Peyer's patch (tissue), 4 donors: Measurements from ENCODE around the gene SNORC.

Experiments
- POLR2A ChIP-seq, 2 donors: fragments of 450-650 bp; IDR thresholded peaks; one replicate each; pipeline ENCODE4 v1.5.1; 2017; ENCODE audit warnings: antibody characterized with exemption in 2 of 2, mild to moderate bottlenecking in 2 of 2, moderate library complexity in 2 of 2
- TF ChIP-seq, protein P1 (sequence below), 6 experiments: fragments of 450-650 bp in 4 of 6; fragments of 200-600 bp in 2 of 6; sonication (generic) in 1 of 6; IDR thresholded peaks; one replicate each; pipeline ENCODE4 v1.5.1; 2017 to 2019; ENCODE audit warnings: antibody characterized with exemption in 6 of 6, mild to moderate bottlenecking in 3 of 6, moderate library complexity in 1 of 6

DNA sequence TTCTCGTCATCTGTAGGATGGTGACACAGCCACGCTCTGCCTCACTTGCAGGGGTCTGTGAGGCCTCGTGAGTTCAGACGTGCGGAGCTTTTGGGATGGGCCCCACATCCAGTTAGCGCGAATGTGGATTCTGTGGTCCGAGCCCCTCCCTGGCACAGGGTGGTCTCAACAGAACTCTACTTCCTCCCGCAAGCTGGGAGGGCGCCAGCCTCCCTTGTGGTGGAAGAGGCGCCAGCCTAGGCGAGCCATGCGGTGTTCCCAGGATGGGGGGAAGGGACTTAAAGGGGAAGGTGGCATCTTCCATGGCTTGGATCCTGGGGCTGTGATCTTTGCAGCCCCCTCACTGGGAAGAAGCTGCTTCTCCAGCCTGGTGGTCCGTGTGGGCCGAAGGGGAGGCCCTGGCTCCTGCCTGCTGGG is 1.4 kb downstream of the SNORC start:
- TF ChIP-seq, protein P1, sequence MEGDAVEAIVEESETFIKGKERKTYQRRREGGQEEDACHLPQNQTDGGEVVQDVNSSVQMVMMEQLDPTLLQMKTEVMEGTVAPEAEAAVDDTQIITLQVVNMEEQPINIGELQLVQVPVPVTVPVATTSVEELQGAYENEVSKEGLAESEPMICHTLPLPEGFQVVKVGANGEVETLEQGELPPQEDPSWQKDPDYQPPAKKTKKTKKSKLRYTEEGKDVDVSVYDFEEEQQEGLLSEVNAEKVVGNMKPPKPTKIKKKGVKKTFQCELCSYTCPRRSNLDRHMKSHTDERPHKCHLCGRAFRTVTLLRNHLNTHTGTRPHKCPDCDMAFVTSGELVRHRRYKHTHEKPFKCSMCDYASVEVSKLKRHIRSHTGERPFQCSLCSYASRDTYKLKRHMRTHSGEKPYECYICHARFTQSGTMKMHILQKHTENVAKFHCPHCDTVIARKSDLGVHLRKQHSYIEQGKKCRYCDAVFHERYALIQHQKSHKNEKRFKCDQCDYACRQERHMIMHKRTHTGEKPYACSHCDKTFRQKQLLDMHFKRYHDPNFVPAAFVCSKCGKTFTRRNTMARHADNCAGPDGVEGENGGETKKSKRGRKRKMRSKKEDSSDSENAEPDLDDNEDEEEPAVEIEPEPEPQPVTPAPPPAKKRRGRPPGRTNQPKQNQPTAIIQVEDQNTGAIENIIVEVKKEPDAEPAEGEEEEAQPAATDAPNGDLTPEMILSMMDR (IDR thresholded peaks at IDR 0.05): no peak
- TF ChIP-seq POLR2A (IDR thresholded peaks at IDR 0.05): no peak
